HL-60 (cell line): Measurements from ENCODE around the gene GRAMD4.

Experiments used
- POLR2AphosphoS5 ChIP-seq: IDR thresholded peaks from 2 replicates; pipeline ENCODE4 v1.6.1; 2012; ENCODE audit warnings: low read depth
- TF ChIP-seq, protein P1 (sequence below): IDR thresholded peaks from one replicate; pipeline ENCODE4 v1.5.1; 2011; ENCODE audit warnings: low read length, control low read depth, inconsistent platforms; ENCODE audit not compliant: insufficient read depth

DNA sequence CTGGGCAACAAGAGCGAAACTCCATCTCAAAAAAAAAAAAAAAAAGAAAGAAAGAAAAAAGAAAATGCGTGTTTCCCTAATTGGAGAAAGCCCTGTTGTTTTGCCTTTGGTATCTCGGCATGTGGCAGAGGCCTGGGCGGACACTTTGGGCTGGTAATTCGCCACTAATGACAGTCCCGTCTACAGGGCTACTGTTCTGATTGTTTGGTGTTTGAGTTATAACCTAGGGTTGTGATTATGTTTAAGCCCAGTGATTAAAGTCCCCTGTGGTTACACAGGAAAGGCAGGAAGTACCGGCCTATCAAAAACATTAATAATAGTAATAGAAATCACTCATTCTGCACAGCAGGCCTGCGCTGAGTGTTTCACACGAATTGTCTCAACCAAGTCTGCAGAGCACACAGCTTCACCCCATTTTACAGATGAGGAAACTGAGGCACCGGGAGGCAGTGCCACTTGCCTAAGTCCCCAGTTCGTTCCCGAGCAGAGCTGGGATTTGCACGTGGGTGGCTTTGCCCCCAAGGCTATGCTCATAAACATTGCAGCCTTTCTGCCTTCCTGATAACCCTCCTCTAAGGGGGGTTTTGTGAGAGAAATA is 39.1 kb upstream of the GRAMD4 start:
- TF ChIP-seq, protein P1, sequence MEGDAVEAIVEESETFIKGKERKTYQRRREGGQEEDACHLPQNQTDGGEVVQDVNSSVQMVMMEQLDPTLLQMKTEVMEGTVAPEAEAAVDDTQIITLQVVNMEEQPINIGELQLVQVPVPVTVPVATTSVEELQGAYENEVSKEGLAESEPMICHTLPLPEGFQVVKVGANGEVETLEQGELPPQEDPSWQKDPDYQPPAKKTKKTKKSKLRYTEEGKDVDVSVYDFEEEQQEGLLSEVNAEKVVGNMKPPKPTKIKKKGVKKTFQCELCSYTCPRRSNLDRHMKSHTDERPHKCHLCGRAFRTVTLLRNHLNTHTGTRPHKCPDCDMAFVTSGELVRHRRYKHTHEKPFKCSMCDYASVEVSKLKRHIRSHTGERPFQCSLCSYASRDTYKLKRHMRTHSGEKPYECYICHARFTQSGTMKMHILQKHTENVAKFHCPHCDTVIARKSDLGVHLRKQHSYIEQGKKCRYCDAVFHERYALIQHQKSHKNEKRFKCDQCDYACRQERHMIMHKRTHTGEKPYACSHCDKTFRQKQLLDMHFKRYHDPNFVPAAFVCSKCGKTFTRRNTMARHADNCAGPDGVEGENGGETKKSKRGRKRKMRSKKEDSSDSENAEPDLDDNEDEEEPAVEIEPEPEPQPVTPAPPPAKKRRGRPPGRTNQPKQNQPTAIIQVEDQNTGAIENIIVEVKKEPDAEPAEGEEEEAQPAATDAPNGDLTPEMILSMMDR: no peak
- no peak for TF ChIP-seq POLR2AphosphoS5
